PC-3 (cell line): Measurements from ENCODE around the gene LAMA2.

Experiments
- EZH2 ChIP-seq: fragments of 300-600 bp; sonication (generic); IDR thresholded peaks from one replicate; pipeline ENCODE4 v1.6.1; 2017; ENCODE audit warnings: antibody characterized with exemption, mild to moderate bottlenecking, low read length; ENCODE audit not compliant: unreplicated experiment
- EZH2phosphoT487 ChIP-seq: fragments of 300-600 bp; sonication (generic); IDR thresholded peaks from 2 replicates; pipeline ENCODE4 v1.6.1; 2018; ENCODE audit warnings: mild to moderate bottlenecking, antibody characterized with exemption, low read length, borderline replicate concordance
- TF ChIP-seq, protein P1 (sequence below): fragments of 300-600 bp; sonication (generic); conservative IDR thresholded peaks from 2 replicates; pipeline ENCODE4 v1.5.1; 2017; ENCODE audit warnings: antibody characterized with exemption, low read depth, mild to moderate bottlenecking, low read length

- TF ChIP-seq, protein P1, sequence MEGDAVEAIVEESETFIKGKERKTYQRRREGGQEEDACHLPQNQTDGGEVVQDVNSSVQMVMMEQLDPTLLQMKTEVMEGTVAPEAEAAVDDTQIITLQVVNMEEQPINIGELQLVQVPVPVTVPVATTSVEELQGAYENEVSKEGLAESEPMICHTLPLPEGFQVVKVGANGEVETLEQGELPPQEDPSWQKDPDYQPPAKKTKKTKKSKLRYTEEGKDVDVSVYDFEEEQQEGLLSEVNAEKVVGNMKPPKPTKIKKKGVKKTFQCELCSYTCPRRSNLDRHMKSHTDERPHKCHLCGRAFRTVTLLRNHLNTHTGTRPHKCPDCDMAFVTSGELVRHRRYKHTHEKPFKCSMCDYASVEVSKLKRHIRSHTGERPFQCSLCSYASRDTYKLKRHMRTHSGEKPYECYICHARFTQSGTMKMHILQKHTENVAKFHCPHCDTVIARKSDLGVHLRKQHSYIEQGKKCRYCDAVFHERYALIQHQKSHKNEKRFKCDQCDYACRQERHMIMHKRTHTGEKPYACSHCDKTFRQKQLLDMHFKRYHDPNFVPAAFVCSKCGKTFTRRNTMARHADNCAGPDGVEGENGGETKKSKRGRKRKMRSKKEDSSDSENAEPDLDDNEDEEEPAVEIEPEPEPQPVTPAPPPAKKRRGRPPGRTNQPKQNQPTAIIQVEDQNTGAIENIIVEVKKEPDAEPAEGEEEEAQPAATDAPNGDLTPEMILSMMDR: no peak
- TF ChIP-seq EZH2: no peak
- no peak for TF ChIP-seq EZH2phosphoT487
These were observed 125.7 kb downstream of the LAMA2 start for GRCh38 chr6:129008591-129008990.
